HFF-Myc (cell line): ENCODE data around the gene RPP14.

Source experiments
- DNase-seq: peaks from one replicate; pipeline ENCODE4 v3.0.0-alpha.2; 2011; ENCODE audit warnings: low read depth; ENCODE audit errors: extremely low read depth
- H3K4me3 ChIP-seq: replicated peaks from 2 replicates; pipeline ENCODE4 v1.5.1; 2011; ENCODE audit warnings: low read depth, mild to moderate bottlenecking, control low read depth, low read length
- TF ChIP-seq, protein P1 (sequence below): IDR thresholded peaks from 2 replicates; pipeline ENCODE4 v1.5.1; 2012; ENCODE audit warnings: mild to moderate bottlenecking, low read depth, low read length, control low read depth; ENCODE audit errors: missing control alignments

RPP14 gene

DNA sequence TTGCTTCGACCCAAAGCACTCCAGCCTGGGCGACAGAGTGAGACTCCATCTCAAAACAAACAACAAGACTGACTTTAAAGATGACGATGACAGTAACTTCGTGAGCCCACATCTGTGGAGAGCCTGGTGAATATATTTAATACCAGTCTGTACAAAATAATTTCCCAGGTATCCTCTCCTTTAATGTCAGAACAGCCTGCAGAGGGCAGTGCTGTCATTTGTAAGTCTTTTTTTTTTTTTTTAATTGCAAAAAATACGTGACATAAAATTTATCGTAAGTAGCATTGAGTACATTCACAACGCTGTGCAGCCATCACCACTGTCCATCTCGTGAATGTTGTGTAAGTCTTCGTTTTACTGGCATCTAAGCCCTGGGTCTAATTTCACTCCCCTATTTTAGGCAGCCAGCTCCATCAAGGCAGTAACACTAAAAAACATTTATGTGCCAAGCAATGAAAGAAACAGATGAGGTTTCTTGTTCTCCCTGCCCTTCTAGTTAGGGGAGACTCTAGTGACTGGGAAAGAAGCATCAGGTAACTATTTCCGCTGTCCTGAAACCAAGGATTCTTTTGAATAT lies 1.7 kb downstream of the RPP14 start:
- DNase-seq: peak; percentile 32
- TF ChIP-seq, protein P1, sequence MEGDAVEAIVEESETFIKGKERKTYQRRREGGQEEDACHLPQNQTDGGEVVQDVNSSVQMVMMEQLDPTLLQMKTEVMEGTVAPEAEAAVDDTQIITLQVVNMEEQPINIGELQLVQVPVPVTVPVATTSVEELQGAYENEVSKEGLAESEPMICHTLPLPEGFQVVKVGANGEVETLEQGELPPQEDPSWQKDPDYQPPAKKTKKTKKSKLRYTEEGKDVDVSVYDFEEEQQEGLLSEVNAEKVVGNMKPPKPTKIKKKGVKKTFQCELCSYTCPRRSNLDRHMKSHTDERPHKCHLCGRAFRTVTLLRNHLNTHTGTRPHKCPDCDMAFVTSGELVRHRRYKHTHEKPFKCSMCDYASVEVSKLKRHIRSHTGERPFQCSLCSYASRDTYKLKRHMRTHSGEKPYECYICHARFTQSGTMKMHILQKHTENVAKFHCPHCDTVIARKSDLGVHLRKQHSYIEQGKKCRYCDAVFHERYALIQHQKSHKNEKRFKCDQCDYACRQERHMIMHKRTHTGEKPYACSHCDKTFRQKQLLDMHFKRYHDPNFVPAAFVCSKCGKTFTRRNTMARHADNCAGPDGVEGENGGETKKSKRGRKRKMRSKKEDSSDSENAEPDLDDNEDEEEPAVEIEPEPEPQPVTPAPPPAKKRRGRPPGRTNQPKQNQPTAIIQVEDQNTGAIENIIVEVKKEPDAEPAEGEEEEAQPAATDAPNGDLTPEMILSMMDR: peak; percentile 48
- peak overlapping the region; percentile 97 for H3K4me3 ChIP-seq

DNA sequence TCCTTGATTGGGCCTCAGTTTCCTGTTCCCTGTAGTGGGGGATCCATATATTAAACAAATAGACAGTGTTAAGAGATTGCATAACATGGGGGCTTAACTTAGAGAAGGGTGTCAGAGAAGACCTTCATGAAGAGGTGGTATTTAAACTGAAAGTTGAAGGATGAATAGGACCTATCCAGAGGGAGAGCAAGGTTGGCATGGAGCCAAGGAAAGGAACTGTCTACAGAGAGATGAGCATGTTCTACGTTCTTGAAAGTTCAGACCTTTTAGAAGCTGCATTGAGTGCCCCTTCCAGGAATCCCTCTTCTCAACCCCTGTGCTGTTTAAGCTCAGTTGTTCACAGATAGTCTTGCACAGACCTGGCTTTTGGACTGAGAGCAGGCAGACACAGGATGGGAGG lies 2.7 kb downstream of the RPP14 start:
- DNase-seq: no peak
- TF ChIP-seq, protein P1: no peak
- H3K4me3 ChIP-seq: no peak overlapping the region

DNA sequence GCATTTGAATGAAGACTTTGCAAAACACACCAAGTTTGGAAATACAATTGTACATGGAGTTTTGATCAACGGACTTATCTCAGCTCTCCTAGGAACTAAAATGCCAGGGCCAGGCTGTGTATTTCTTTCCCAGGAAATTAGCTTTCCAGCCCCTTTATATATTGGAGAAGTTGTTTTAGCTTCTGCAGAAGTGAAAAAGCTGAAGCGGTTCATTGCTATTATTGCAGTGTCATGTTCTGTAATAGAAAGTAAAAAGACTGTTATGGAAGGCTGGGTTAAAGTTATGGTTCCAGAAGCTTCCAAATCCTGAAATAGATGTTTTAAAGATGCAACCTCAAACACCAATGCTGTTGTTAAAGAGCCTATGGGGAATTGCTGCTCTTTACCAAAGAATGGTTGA lies 11.8 kb downstream of the RPP14 start:
- DNase-seq: no peak
- TF ChIP-seq, protein P1: no peak
- H3K4me3 ChIP-seq: no peak overlapping the region

DNA sequence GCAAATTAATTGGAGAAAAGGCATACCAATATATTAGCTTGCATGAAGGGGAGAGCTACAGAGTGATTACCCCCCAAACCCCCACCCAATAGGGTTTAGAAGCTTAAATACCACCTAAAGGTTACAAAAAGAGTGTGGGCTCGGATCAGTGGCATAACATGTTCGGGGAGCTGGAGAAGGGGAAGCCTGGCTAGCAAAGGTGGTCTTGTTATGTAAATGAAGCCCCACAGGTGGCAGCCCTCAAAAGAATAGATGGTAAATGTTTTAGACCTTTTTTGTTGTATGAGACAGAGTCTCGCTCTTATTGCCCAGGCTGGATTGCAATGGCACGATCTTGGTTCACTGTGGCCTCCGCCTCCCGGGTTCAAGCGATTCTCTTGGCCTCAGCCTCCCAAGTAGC lies 15.7 kb downstream of the RPP14 start:
- H3K4me3 ChIP-seq: no peak overlapping the region
- DNase-seq: no peak
- TF ChIP-seq, protein P1: no peak

DNA sequence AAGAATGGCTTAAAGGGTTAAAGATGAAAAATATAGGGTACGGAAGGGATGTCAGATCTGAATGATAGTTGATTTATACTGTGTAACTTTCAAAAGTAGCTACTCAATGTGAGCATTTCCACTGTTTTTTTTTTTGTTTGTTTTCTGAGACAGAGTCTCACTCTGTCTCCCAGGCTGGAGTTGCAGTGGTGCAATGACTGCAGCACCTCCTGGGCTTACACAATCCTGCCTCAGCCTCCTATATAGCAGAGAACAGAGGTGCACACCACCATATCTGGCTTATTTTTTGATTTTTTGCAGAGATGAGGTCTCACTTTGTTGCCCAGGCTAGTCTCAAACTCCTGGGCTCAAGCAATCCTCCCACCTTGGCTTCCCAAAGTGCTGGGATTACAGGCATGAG lies 16.7 kb downstream of the RPP14 start:
- no peak for DNase-seq
- no peak overlapping the region for H3K4me3 ChIP-seq
- TF ChIP-seq, protein P1: no peak

DNA sequence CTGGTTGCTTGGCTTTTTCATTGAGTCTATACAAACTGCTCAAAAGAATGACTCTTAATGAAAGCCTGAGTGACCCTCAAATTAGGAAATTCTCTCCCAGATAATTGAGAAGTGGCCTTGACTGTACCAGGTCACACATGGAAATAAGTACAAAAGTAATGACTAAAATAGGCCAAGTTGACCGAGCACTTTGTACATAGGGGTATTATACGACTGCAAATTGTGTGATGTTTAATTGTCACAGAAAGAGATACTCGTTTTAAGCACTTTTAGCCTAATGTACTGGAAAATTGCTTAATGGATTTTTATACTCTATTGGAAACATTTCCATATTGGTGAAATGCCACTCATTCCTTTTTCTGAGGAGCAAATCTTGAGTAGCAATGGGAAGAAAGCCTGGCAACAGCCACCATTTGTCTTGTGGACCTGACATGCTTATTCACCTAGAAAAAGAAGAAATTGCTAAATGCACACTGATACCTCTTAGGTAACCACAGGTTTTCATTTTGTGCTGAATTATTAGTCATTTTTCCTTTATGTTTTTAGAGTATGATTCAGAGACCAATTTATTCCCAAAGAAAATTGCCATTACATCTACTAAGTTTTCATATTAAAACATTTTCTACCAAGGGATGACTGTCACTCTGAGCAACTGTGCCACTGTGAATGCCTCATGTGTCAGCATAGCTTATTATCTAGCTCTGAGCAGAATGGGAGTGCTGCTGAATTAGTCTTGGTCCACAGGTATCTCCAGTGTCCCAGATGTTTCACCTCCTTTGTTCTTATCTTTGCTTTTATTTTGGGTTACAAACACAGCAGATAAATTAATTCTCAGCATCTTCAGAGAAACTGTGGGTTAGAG lies 17.7 kb downstream of the RPP14 start:
- TF ChIP-seq, protein P1: no peak
- no peak overlapping the region for H3K4me3 ChIP-seq
- DNase-seq: no peak
